Activated CD4-positive, alpha-beta T cell treated with anti-CD3 and anti-CD28 coated beads, Interleukin-10, Interleukin-2, amounts not matched to agents 100 ng/mL and 50 ng/mL, durations not matched to agents 16 hours and 8 hours (primary cell): ENCODE data around the gene SESTD1.
"Not testable (repeated sequence)": the region's sequence is repeated elsewhere in the genome, so short reads cannot be mapped to it uniquely, and the experiment has no call there.

ENCODE experiments used
- DNase-seq: peaks from one replicate; pipeline ENCODE4 v3.0.0-alpha.2; 2020

SESTD1 gene

GRCh38 chr2:179237209-179237946 is 27.3 kb downstream of the SESTD1 start:
- DNase-seq: no peak

- no peak for DNase-seq
Measured at GRCh38 chr2:179235463-179236108, 29.0 kb downstream of the SESTD1 start.

GRCh38 chr2:179234658-179235240 is 29.9 kb downstream of the SESTD1 start:
- DNase-seq: no peak

GRCh38 chr2:179233626-179234430 is 30.8 kb downstream of the SESTD1 start:
- no peak for DNase-seq

GRCh38 chr2:179233083-179233490 is 31.5 kb downstream of the SESTD1 start:
- DNase-seq: no peak

- DNase-seq: no peak
Measured at GRCh38 chr2:179226961-179227259, 37.7 kb downstream of the SESTD1 start.

- DNase-seq: no peak
Measured at GRCh38 chr2:179226203-179226960, 38.2 kb downstream of the SESTD1 start.

- DNase-seq: no peak
Measured at GRCh38 chr2:179224361-179224760, 40.3 kb downstream of the SESTD1 start.

- no peak for DNase-seq
Measured at GRCh38 chr2:179222076-179222475, 42.6 kb downstream of the SESTD1 start.

GRCh38 chr2:179218848-179219594 is 45.6 kb downstream of the SESTD1 start:
- DNase-seq: peak; percentile 64

GRCh38 chr2:179214671-179215070 is 50.0 kb downstream of the SESTD1 start:
- DNase-seq: not testable (repeated sequence)

- DNase-seq: no peak
Measured at GRCh38 chr2:179211355-179211754, 53.3 kb downstream of the SESTD1 start.

GRCh38 chr2:179208277-179208676 is 56.4 kb downstream of the SESTD1 start:
- not testable (repeated sequence) for DNase-seq

GRCh38 chr2:179207047-179207446 is 57.6 kb downstream of the SESTD1 start:
- no peak for DNase-seq

- DNase-seq: no peak
Measured at GRCh38 chr2:179201869-179202268, 62.8 kb downstream of the SESTD1 start.

- DNase-seq: not testable (repeated sequence)
Measured at GRCh38 chr2:179195926-179196590, 68.6 kb downstream of the SESTD1 start.

- no peak for DNase-seq
Measured at GRCh38 chr2:179195141-179195540, 69.5 kb downstream of the SESTD1 start.

GRCh38 chr2:179193759-179194394 is 70.8 kb downstream of the SESTD1 start:
- no peak for DNase-seq

- no peak for DNase-seq
Measured at GRCh38 chr2:179191110-179191509, 73.5 kb downstream of the SESTD1 start.

GRCh38 chr2:179186126-179186525 is 78.5 kb downstream of the SESTD1 start:
- no peak for DNase-seq

- no peak for DNase-seq
Measured at GRCh38 chr2:179184610-179185009, 80.0 kb downstream of the SESTD1 start.
